Measurements from ENCODE around the gene EPS8L2. TPM values are rescaled to one million over a fixed set of nuclear protein-coding genes. Genes with fewer than 3 reads are reported as not detected.

The EPS8L2 gene
- total RNA-seq, 4 donors from 2014 or later: 185 to 259 (median 195) TPM

DNA sequence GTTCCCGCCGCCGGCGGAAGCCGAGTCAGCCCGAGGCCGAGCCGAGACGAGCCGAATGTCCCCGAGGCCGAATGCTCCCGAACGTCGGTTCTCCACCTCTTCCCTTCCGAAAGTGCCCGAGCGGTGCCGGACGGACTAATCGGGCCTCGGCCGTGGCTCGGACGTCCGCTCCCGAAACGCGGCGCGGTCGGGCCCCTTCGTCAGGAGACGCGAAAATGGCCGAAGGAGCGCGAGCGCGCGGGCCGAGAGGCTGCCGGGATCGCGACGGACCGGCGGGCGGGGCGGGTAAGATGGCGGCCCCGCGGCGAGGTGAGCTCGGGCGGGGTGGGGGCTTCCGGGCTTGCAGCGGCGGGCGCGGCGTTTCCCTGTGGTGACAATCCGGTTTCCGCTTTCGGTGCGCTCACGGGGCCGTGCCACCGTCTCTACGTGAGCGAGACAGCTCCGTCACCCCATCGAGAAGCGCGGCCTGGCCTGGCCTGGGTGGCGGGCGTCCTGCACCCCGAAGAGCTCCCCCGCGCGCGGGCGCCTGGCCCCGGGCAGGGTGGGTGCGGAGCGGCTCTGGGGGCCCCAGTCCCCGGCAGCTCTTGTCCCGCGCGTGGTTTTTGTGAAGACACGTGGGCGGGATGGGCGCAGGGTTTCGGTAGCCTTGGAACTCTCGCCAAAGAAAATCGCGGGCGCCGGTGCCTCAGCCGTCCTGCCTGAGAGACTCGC lies 10.3 kb upstream of the EPS8L2 start, which contains the start of gene TMEM80:
TSS of gene TMEM80 (plus strand) at position 279 of the 711 bp plus-strand sequence. CDS start at position 291, 12 bp downstream.
- no peaks in the 10 kb centered on the region for H3K36me3 ChIP-seq
- no peaks in the 10 kb centered on the region for H3K27me3 ChIP-seq
- TF ChIP-seq POLR2A (IDR thresholded peaks at IDR 0.05): peak; percentile 64 to 91
- TF ChIP-seq, protein P1, sequence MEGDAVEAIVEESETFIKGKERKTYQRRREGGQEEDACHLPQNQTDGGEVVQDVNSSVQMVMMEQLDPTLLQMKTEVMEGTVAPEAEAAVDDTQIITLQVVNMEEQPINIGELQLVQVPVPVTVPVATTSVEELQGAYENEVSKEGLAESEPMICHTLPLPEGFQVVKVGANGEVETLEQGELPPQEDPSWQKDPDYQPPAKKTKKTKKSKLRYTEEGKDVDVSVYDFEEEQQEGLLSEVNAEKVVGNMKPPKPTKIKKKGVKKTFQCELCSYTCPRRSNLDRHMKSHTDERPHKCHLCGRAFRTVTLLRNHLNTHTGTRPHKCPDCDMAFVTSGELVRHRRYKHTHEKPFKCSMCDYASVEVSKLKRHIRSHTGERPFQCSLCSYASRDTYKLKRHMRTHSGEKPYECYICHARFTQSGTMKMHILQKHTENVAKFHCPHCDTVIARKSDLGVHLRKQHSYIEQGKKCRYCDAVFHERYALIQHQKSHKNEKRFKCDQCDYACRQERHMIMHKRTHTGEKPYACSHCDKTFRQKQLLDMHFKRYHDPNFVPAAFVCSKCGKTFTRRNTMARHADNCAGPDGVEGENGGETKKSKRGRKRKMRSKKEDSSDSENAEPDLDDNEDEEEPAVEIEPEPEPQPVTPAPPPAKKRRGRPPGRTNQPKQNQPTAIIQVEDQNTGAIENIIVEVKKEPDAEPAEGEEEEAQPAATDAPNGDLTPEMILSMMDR (IDR thresholded peaks at IDR 0.05): no peak
- H3K9me3 ChIP-seq: no peaks in the 10 kb centered on the region
- H3K4me3 ChIP-seq (replicated peaks in 1 of 3): peak within 1 kb of the TSS; percentile 73 to 96 (median 85)
- 0 to 1% methylated on average over 1 to 38 of the region's 101 CpGs for WGBS, 2 donors
- H3K4me1 ChIP-seq: peaks cover 52 to 74% of the 10 kb centered on the region in 2 donors
- peak within 1 kb of the TSS; percentile 98 to 100 (median 100) for H3K27ac ChIP-seq
- DNase-seq: peak; percentile 100
- intact Hi-C loops (cut with DNase I): no loop called here

DNA sequence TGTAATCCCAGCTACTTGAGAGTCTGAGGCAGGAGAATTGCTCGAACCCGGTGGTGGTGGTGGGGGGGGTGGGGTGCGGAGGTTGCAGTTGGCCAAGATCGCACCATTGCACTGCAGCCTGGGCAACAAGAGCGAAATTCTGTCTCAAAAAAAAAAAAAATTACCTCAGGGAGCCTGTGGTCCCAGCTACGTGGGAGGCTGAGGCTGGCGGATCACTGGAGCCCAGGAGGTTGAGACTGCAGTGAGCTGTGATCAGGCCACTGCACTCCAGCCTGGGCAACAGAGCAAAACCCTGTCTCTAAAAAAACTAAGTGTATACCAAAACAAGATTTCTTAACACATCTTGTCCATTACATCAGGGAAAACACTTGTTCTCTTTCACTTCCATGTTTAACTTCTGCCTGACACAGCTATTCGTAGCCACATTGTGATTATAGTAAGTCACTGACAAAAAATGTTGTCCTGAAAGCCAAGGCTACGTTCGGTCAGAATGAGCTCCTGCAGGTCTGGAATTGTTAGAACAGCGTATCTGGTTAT lies 9.0 kb upstream of the EPS8L2 start:
- WGBS, 2 donors: 47 to 54% methylated on average over 11 of the region's 11 CpGs
- peaks cover 46 to 70% of the 10 kb centered on the region in 2 donors for H3K4me1 ChIP-seq
- peaks cover 0 to 1% of the 10 kb centered on the region in 2 donors for H3K36me3 ChIP-seq
- peak overlapping the region; percentile 98 to 100 (median 100) for H3K27ac ChIP-seq
- H3K9me3 ChIP-seq: no peaks in the 10 kb centered on the region
- TF ChIP-seq, protein P1 (IDR thresholded peaks at IDR 0.05): peak in 1 of 6 experiments; percentile 5
- TF ChIP-seq POLR2A (IDR thresholded peaks at IDR 0.05): peak in 1 of 2 donors; percentile 41
- H3K27me3 ChIP-seq: no peaks in the 10 kb centered on the region
- peak overlapping the region in 1 of 3 donors; percentile 85 for H3K4me3 ChIP-seq (replicated peaks in 1 of 3)
- DNase-seq: peak; percentile 79 to 80
- intact Hi-C loops (cut with DNase I): no loop called here

DNA sequence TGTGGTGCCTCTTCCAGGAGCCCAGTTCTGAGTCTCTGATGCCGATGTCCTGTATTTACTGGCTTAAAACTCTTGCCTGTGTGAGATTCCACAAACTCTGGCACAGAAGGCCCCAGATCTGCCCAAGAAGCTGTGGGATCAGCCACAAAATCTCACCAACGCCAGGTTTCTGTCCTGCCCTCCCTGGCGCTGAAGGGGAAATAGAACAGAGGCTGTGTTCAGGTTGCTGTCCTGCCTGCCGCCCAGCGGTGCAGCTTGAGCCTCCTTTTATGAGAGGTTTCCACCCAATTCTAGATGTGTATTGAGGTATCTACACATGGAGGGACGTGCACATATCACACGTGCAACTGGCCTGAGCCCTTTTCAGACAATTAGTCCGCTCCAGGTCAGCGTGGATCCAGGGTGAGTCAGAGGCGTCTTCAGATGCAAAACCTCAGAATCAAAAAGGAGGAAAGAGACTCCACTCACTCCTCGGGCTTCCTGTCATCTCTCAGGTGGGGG lies 8.2 kb upstream of the EPS8L2 start:
- TF ChIP-seq POLR2A (IDR thresholded peaks at IDR 0.05): no peak
- TF ChIP-seq, protein P1 (IDR thresholded peaks at IDR 0.05): no peak
- H3K4me3 ChIP-seq (replicated peaks in 1 of 3): no peak overlapping the region
- intact Hi-C loops (cut with DNase I): no loop called here
- WGBS, 2 donors: 90 to 93% methylated on average over 11 of the region's 11 CpGs
- H3K27ac ChIP-seq: peak overlapping the region; percentile 73 to 100 (median 98)
- DNase-seq: no peak
- H3K4me1 ChIP-seq: peaks cover 39 to 71% of the 10 kb centered on the region in 2 donors
- no peaks in the 10 kb centered on the region for H3K9me3 ChIP-seq
- H3K36me3 ChIP-seq: peaks cover 0 to 3% of the 10 kb centered on the region in 2 donors
- no peaks in the 10 kb centered on the region for H3K27me3 ChIP-seq

DNA sequence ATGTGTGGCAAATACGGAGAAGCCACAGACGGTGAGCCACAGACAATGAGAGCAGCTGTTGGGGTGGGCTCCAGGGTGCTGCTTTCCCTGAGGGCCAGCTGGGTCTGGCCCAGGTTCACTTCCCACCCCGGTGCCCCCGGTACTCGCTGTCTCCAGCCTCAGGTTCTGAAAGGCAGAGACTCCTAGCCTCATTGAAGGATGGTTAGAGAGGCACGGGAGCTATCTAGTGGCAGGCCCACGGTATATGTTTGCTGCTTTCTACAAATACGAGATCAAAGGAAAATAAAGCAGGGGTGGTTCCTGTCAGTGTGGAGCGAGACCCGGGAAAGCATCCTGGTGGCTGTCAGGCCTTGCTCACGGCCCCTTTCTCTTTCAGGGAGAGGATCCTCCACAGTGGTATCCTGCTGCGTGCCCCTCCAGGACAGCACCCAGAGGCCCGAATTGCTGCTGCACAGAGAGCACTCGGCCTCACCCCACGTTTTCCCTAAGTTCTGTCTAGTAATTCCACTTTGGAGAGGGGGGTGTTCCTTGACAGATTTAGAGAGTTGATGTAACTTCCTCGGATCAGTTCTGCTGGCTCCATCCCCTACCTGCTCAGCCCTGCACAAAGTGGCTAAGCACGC lies 7.4 kb upstream of the EPS8L2 start:
- H3K4me3 ChIP-seq (replicated peaks in 1 of 3): no peak overlapping the region
- H3K27me3 ChIP-seq: no peaks in the 10 kb centered on the region
- H3K36me3 ChIP-seq: peaks cover 0 to 3% of the 10 kb centered on the region in 2 donors
- peaks cover 31 to 71% of the 10 kb centered on the region in 2 donors for H3K4me1 ChIP-seq
- intact Hi-C loops (cut with DNase I): no loop called here
- DNase-seq: no peak
- WGBS, 2 donors: 85% methylated on average over 17 of the region's 17 CpGs
- H3K9me3 ChIP-seq: no peaks in the 10 kb centered on the region
- no peak for TF ChIP-seq POLR2A (IDR thresholded peaks at IDR 0.05)
- TF ChIP-seq, protein P1 (IDR thresholded peaks at IDR 0.05): no peak
- H3K27ac ChIP-seq: peak overlapping the region in 2 of 3 donors; percentile 98 to 100
